Panc1 (cell line): ENCODE measurements around the gene RGP1. TPM values are rescaled to one million over a fixed set of nuclear protein-coding genes. Genes with fewer than 3 reads are reported as not detected.

ENCODE experiments used
- ATAC-seq: fragments of 200-7000 bp; cut with Tn5 transposase; 2 replicates; pipeline ENCODE4 v1.9.1; 2020; ENCODE audit warnings: mild to moderate bottlenecking, moderate library complexity
- BruUV-seq: library from RNA; stranded (reverse); fragments of 400-500 nt; replicated peaks from 2 replicates; lab custom pipeline; 2021; lab: Mats Ljungman, UMichigan
- CTCF ChIA-PET: fragments of 300-600 bp; sonication (Branson Sonifier 250); formaldehyde crosslinking; loops from one replicate; lab custom pipeline; 2022; ENCODE audit warnings: antibody characterized with exemption; lab: Charles Lee
- POLR2A ChIA-PET: fragments of 300-600 bp; sonication (Branson Sonifier 250); formaldehyde crosslinking; loops from one replicate; lab custom pipeline; 2022; ENCODE audit warnings: antibody characterized with exemption; lab: Charles Lee
- DNase-seq: peaks from one replicate; pipeline ENCODE4 v3.0.0-alpha.2; 2010; ENCODE audit warnings: low read depth, low spot score
- H3K27ac ChIP-seq: 2 replicates; pipeline ENCODE4 v1.5.1; 2011; ENCODE audit warnings: mild to moderate bottlenecking, low read length, inconsistent platforms
- H3K27me3 ChIP-seq: fragments of 200-500 bp; sonication (Bioruptor generic); 2 replicates; pipeline ENCODE4 v1.6.0; 2014; ENCODE audit warnings: low read length, inconsistent platforms; ENCODE audit not compliant: control insufficient read depth, insufficient read depth
- H3K36me3 ChIP-seq: fragments of 200-500 bp; sonication (Bioruptor generic); 2 replicates; pipeline ENCODE4 v1.5.1; 2014; ENCODE audit warnings: inconsistent platforms, mild to moderate bottlenecking, low read length, moderate library complexity; ENCODE audit not compliant: control insufficient read depth, insufficient read depth
- H3K4me1 ChIP-seq: 2 replicates; pipeline ENCODE4 v1.5.1; 2011; ENCODE audit warnings: inconsistent platforms, mild to moderate bottlenecking, low read length, moderate library complexity; ENCODE audit not compliant: control insufficient read depth, insufficient read depth
- H3K4me3 ChIP-seq, 2 experiments: 2 replicates each; pipeline ENCODE4 v1.5.1; 2011 to 2012; ENCODE audit warnings: low read depth in 2 of 2, low read length in 2 of 2, mild to moderate bottlenecking in 2 of 2, inconsistent platforms in 1 of 2, moderate library complexity in 1 of 2
- H3K9me3 ChIP-seq: fragments of 200-500 bp; sonication (Bioruptor generic); 2 replicates; pipeline ENCODE4 v1.5.1; 2014; ENCODE audit warnings: low read depth, mild to moderate bottlenecking, inconsistent platforms, low read length, moderate library complexity; ENCODE audit not compliant: control insufficient read depth, insufficient read depth
- POLR2AphosphoS5 ChIP-seq: IDR thresholded peaks from 2 replicates; pipeline ENCODE4 v1.6.1; 2012; ENCODE audit warnings: mild to moderate bottlenecking, low read depth, low read length, moderate library complexity
- SIN3A ChIP-seq: IDR thresholded peaks from 2 replicates; pipeline ENCODE4 v1.6.1; 2012; ENCODE audit warnings: low read depth, mild to moderate bottlenecking, low read length, moderate library complexity, borderline replicate concordance; ENCODE audit not compliant: insufficient read depth
- TCF7L2 ChIP-seq: IDR thresholded peaks from 2 replicates; pipeline ENCODE4 v1.6.1; 2011; ENCODE audit warnings: mild to moderate bottlenecking, low read depth, low read length, inconsistent platforms
- in situ Hi-C: cut with HindIII; loops from 2 replicates; pipeline ENCODE4 v1.10.0; 2016; ENCODE audit warnings: low sequenced_read_pairs, low pct_unique_long_range_greater_than_20kb
- intact Hi-C: fragments of 100-400 bp; cut with micrococcal nuclease; formaldehyde crosslinking; loops from one replicate; pipeline ENCODE4 v1.10.0; 2022; ENCODE audit not compliant: unreplicated experiment
- total RNA-seq: library from RNA; stranded (reverse); gene quantifications from one replicate; pipeline ENCODE4 v1.2.1, GENCODE V29; 2021; ENCODE audit not compliant: unreplicated experiment
- TF ChIP-seq, protein P1 (sequence below): fragments of 450-650 bp; IDR thresholded peaks from 2 replicates; pipeline ENCODE4 v1.5.1; 2017; ENCODE audit warnings: mild to moderate bottlenecking
- TF ChIP-seq, protein P2 (sequence below), 2 experiments: IDR thresholded peaks; 2 replicates each; pipeline ENCODE4 v1.6.1; 2011 to 2012; ENCODE audit warnings: low read depth in 2 of 2, control low read depth in 1 of 2, low read length in 1 of 2, mild to moderate bottlenecking in 1 of 2, moderate library complexity in 1 of 2; ENCODE audit not compliant: insufficient read depth in 1 of 2

Gene RGP1
- total RNA-seq, 1 experiment from 2014 or later: 43.3 TPM

DNA sequence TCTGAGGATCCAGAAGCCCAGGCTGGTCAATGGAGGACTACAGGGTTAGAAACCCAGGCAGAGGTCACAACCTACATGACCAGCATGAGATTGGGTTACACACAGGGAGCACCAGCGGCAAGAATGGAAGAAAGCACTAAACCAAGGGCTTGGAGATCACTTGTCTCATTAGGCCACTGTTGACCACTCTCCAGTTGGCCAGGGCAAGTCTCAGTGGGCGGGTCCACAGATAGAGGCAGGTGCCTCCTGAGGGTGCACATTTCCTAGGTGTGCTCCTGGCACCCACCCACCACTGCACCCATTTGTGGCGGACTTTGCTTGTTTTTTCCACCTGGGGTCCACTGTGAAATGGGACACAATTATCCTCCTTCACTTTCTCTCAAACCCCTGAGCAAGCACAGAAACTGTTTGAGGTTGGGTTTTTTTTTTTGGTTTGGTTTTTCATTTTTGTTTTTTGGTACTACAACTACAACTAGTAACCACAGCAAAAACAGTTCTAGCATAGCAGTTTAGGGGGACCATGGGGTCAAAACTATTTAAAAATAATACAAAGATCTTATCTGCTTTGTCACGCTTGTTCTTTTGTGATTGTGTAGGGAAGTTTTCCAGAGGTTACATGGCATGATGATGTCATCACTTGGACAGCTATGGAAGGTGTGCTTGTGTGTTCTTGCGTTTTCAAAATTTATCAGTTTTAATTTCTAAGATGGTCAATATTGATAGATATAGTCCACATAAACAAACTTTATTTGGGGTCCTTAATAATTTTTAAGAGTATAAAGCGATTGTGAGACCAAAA lies 48.4 kb downstream of the RGP1 start:
- Histone ChIP-seq H3K9me3 (no peaks in the 10 kb centered on the region), H3K36me3 (no peaks in the 10 kb centered on the region; the same call in 1 of the 2 replicates), H3K27me3 (no peaks in the 10 kb centered on the region), H3K4me1 (0 out of 2 replicates have a peak, but pooled peaks cover 3% of the 10 kb centered on the region), H3K4me3 (no peak overlapping the region), H3K27ac (no peak overlapping the region)
- ChIA-PET CTCF (no interaction called here), POLR2A (no interaction called here)
- in situ Hi-C loops: no loop called here
- TF ChIP-seq, protein P1, sequence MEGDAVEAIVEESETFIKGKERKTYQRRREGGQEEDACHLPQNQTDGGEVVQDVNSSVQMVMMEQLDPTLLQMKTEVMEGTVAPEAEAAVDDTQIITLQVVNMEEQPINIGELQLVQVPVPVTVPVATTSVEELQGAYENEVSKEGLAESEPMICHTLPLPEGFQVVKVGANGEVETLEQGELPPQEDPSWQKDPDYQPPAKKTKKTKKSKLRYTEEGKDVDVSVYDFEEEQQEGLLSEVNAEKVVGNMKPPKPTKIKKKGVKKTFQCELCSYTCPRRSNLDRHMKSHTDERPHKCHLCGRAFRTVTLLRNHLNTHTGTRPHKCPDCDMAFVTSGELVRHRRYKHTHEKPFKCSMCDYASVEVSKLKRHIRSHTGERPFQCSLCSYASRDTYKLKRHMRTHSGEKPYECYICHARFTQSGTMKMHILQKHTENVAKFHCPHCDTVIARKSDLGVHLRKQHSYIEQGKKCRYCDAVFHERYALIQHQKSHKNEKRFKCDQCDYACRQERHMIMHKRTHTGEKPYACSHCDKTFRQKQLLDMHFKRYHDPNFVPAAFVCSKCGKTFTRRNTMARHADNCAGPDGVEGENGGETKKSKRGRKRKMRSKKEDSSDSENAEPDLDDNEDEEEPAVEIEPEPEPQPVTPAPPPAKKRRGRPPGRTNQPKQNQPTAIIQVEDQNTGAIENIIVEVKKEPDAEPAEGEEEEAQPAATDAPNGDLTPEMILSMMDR: no peak
- TF ChIP-seq POLR2AphosphoS5 (no peak), TCF7L2 (no peak), SIN3A (no peak)
- TF ChIP-seq, protein P2, sequence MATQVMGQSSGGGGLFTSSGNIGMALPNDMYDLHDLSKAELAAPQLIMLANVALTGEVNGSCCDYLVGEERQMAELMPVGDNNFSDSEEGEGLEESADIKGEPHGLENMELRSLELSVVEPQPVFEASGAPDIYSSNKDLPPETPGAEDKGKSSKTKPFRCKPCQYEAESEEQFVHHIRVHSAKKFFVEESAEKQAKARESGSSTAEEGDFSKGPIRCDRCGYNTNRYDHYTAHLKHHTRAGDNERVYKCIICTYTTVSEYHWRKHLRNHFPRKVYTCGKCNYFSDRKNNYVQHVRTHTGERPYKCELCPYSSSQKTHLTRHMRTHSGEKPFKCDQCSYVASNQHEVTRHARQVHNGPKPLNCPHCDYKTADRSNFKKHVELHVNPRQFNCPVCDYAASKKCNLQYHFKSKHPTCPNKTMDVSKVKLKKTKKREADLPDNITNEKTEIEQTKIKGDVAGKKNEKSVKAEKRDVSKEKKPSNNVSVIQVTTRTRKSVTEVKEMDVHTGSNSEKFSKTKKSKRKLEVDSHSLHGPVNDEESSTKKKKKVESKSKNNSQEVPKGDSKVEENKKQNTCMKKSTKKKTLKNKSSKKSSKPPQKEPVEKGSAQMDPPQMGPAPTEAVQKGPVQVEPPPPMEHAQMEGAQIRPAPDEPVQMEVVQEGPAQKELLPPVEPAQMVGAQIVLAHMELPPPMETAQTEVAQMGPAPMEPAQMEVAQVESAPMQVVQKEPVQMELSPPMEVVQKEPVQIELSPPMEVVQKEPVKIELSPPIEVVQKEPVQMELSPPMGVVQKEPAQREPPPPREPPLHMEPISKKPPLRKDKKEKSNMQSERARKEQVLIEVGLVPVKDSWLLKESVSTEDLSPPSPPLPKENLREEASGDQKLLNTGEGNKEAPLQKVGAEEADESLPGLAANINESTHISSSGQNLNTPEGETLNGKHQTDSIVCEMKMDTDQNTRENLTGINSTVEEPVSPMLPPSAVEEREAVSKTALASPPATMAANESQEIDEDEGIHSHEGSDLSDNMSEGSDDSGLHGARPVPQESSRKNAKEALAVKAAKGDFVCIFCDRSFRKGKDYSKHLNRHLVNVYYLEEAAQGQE (IDR thresholded peaks at IDR 0.05; ENCODE audit: insufficient read depth in 1 of 2, low read depth in 2 of 2, low read length in 1 of 2): no peak
- ATAC-seq (no peak), DNase-seq (no peak)
- intact Hi-C loops: no loop called here
- no TSS peak for BruUV-seq

DNA sequence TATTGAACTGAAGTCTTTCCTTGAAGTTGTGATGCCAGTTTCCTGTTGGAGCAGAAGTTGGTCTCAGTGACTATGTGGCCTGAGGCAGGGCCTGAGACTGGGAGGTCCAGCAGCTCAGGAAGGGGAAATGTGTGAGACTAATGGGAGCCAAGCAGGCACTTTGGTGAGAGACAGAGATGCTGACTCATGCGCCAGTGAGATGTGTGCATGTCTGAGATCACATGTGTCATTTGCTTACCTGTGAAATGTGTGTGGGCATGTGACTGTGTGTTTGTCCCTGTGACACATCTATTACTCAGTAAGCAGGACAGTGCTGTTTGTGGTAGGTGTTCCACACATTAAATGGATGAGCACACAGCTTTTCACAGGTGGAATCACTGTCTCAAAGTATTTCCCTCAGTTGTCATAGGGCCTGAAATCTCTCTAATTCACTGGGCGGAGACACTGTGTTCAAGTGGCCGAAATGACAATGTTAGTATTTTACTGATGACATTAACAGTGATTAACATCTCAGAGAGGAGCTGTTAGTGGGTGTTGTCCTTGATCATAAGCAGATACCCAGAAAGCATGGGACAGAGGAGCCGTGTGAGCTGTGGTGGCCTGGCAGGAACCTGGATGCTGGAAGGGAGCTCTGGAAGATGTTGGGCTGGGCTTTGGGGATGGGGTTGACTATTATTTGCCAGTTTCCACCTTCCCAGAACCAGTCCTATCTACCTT lies 49.7 kb downstream of the RGP1 start:
- ATAC-seq: no peak
- 0 out of 2 replicates have a peak, but pooled peaks cover 3% of the 10 kb centered on the region for H3K4me1 ChIP-seq
- H3K27ac ChIP-seq: no peak overlapping the region
- H3K27me3 ChIP-seq: no peaks in the 10 kb centered on the region
- in situ Hi-C loops (no loop called here), intact Hi-C loops (no loop called here)
- no peak overlapping the region for H3K4me3 ChIP-seq
- no peaks in the 10 kb centered on the region for H3K9me3 ChIP-seq
- no peak for TF ChIP-seq SIN3A
- DNase-seq: peak; percentile 61
- POLR2A ChIA-PET: no interaction called here
- CTCF ChIA-PET: interaction anchor here (0.7 kb wide), 1 partner anchor 44 kb away, joined by 3 read pairs; no protein-coding TSS in a partner anchor
- peaks cover 3% of the 10 kb centered on the region for H3K36me3 ChIP-seq
- no TSS peak for BruUV-seq
